Type B pancreatic cell (in vitro differentiated cells): Measurements from ENCODE around the gene TGM4. TPM values are rescaled to one million over a fixed set of nuclear protein-coding genes. Genes with fewer than 3 reads are reported as not detected.

Source experiments
- DNase-seq: peaks from one replicate; pipeline ENCODE4 v3.0.0; 2021; ENCODE audit warnings: mixed read lengths; ENCODE audit not compliant: unreplicated experiment; ENCODE audit errors: extremely low spot score
- H3K27ac Mint-ChIP-seq: 2 replicates; pipeline ENCODE4 v1.8.0; 2021; ENCODE audit warnings: mild to moderate bottlenecking, mixed read lengths
- H3K27me3 Mint-ChIP-seq: 2 replicates; pipeline ENCODE4 v1.8.0; 2021; ENCODE audit warnings: mixed read lengths
- H3K36me3 Mint-ChIP-seq: 2 replicates; pipeline ENCODE4 v1.8.0; 2021; ENCODE audit warnings: mixed read lengths
- H3K4me1 Mint-ChIP-seq: one replicate; pipeline ENCODE4 v1.8.0; 2021; ENCODE audit warnings: mixed read lengths; ENCODE audit not compliant: unreplicated experiment
- H3K4me3 Mint-ChIP-seq: 2 replicates; pipeline ENCODE4 v1.8.0; 2021; ENCODE audit warnings: mild to moderate bottlenecking, mixed read lengths
- H3K9me3 Mint-ChIP-seq: 2 replicates; pipeline ENCODE4 v1.8.0; 2021; ENCODE audit warnings: mixed read lengths
- CTCF ChIP-seq: fragments of 200-600 bp; sonication (generic); conservative IDR thresholded peaks from 2 replicates; pipeline ENCODE4 v1.5.0; 2021; ENCODE audit warnings: antibody characterized with exemption, mild to moderate bottlenecking
- total RNA-seq: library from RNA; stranded (reverse); gene quantifications from 2 replicates; pipeline ENCODE4 v1.2.1, GENCODE V29; 2021; ENCODE audit warnings: low replicate concordance

The TGM4 gene
- total RNA-seq, 1 donor from 2014 or later, result not detected

- peaks cover 21% of the 10 kb centered on the region for H3K36me3 Mint-ChIP-seq
- DNase-seq, result no peak
- TF ChIP-seq CTCF, result no peak
These were observed 56.5 kb downstream of the TGM4 start for GRCh38 chr3:44930911-44931310.

GRCh38 chr3:44931791-44932190 lies 57.4 kb downstream of the TGM4 start:
- no peaks in the 10 kb centered on the region for H3K9me3 Mint-ChIP-seq
- no peaks in the 10 kb centered on the region for H3K27me3 Mint-ChIP-seq
- H3K27ac Mint-ChIP-seq, result no peak overlapping the region
- no peak for TF ChIP-seq CTCF
- no peak overlapping the region for H3K4me3 Mint-ChIP-seq
- DNase-seq, result no peak
- peaks cover 24% of the 10 kb centered on the region for H3K36me3 Mint-ChIP-seq
- peaks cover 6% of the 10 kb centered on the region for H3K4me1 Mint-ChIP-seq

More at GRCh38 chr3:44930911-44931310, 56.5 kb downstream of the TGM4 start:
- Mint-ChIP-seq H3K9me3 (no peaks in the 10 kb centered on the region), H3K27ac (no peak overlapping the region), H3K4me1 (peaks cover 6% of the 10 kb centered on the region), H3K27me3 (no peaks in the 10 kb centered on the region), H3K4me3 (no peak overlapping the region)

GRCh38 chr3:44932271-44932670 lies 57.9 kb downstream of the TGM4 start:
- no peak overlapping the region for H3K27ac Mint-ChIP-seq
- no peak overlapping the region for H3K4me3 Mint-ChIP-seq
- DNase-seq, result no peak
- no peaks in the 10 kb centered on the region for H3K9me3 Mint-ChIP-seq
- TF ChIP-seq CTCF, result no peak
- no peaks in the 10 kb centered on the region for H3K27me3 Mint-ChIP-seq
- H3K36me3 Mint-ChIP-seq, result peaks cover 20% of the 10 kb centered on the region
- H3K4me1 Mint-ChIP-seq, result peaks cover 6% of the 10 kb centered on the region

GRCh38 chr3:44932986-44933944 lies 58.9 kb downstream of the TGM4 start:
- H3K9me3 Mint-ChIP-seq, result no peaks in the 10 kb centered on the region
- no peak overlapping the region for H3K4me3 Mint-ChIP-seq
- peaks cover 20% of the 10 kb centered on the region for H3K36me3 Mint-ChIP-seq
- TF ChIP-seq CTCF, result no peak
- H3K4me1 Mint-ChIP-seq, result peaks cover 6% of the 10 kb centered on the region
- no peak for DNase-seq
- no peaks in the 10 kb centered on the region for H3K27me3 Mint-ChIP-seq
- no peak overlapping the region for H3K27ac Mint-ChIP-seq

GRCh38 chr3:44939581-44940036 lies 65.2 kb downstream of the TGM4 start:
- no peak for DNase-seq
- Mint-ChIP-seq H3K9me3 (no peaks in the 10 kb centered on the region), H3K27me3 (no peaks in the 10 kb centered on the region), H3K27ac (no peak overlapping the region), H3K36me3 (peaks cover 21% of the 10 kb centered on the region), H3K4me1 (no peaks in the 10 kb centered on the region), H3K4me3 (no peak overlapping the region)
- no peak for TF ChIP-seq CTCF
